MM.1S (cell line): ENCODE measurements around the gene TCF3.
"Not testable (repeated sequence)": the region's sequence is repeated elsewhere in the genome, so short reads cannot be mapped to it uniquely, and the experiment has no call there.

ENCODE experiments used
- DNase-seq: peaks from one replicate; pipeline ENCODE4 v3.0.0-alpha.2; 2015
- H2AFZ ChIP-seq: fragments of 300-600 bp; sonication (generic); 2 replicates; pipeline ENCODE4 v1.6.0; 2016; ENCODE audit warnings: antibody characterized with exemption, low read length
- H3F3A ChIP-seq: fragments of 300-600 bp; sonication (generic); 2 replicates; pipeline ENCODE4 v1.6.1; 2016; ENCODE audit warnings: mild to moderate bottlenecking, antibody characterized with exemption, low read length, moderate library complexity, mixed read lengths; ENCODE audit not compliant: insufficient read depth
- H3K27ac ChIP-seq: fragments of 300-600 bp; sonication (generic); 2 replicates; pipeline ENCODE4 v1.5.1; 2016; ENCODE audit warnings: mild to moderate bottlenecking, low read length
- H3K27me3 ChIP-seq: fragments of 300-600 bp; sonication (generic); replicated peaks from 2 replicates; pipeline ENCODE4 v1.6.0; 2016; ENCODE audit warnings: low read length; ENCODE audit not compliant: insufficient read depth
- H3K36me3 ChIP-seq: fragments of 300-600 bp; sonication (generic); replicated peaks from 2 replicates; pipeline ENCODE4 v1.6.1; 2016; ENCODE audit warnings: mild to moderate bottlenecking, low read length, mixed read lengths; ENCODE audit not compliant: insufficient read depth
- H3K4me1 ChIP-seq: fragments of 300-600 bp; sonication (generic); 2 replicates; pipeline ENCODE4 v1.6.1; 2016; ENCODE audit warnings: low read length, mixed read lengths
- H3K4me2 ChIP-seq: fragments of 300-600 bp; sonication (generic); 2 replicates; pipeline ENCODE4 v1.6.0; 2016; ENCODE audit warnings: low read depth, low read length
- H3K4me3 ChIP-seq: fragments of 300-600 bp; sonication (generic); 2 replicates; pipeline ENCODE4 v1.5.1; 2016; ENCODE audit warnings: low read length, mixed read lengths
- H3K79me2 ChIP-seq: fragments of 300-600 bp; sonication (generic); 2 replicates; pipeline ENCODE4 v1.6.1; 2016; ENCODE audit warnings: mixed run types, low read length, mixed read lengths
- H3K9ac ChIP-seq: fragments of 300-600 bp; sonication (generic); 2 replicates; pipeline ENCODE4 v1.6.1; 2016; ENCODE audit warnings: low read length, mixed read lengths
- H3K9me2 ChIP-seq: fragments of 300-600 bp; sonication (generic); replicated peaks from 2 replicates; pipeline ENCODE4 v1.6.1; 2016; ENCODE audit warnings: mild to moderate bottlenecking, low read length, mixed read lengths; ENCODE audit not compliant: insufficient read depth
- H3K9me3 ChIP-seq: fragments of 300-600 bp; sonication (generic); replicated peaks from 2 replicates; pipeline ENCODE4 v1.6.1; 2016; ENCODE audit warnings: mild to moderate bottlenecking, low read length, mixed read lengths; ENCODE audit not compliant: insufficient read depth
- H4K20me1 ChIP-seq: fragments of 300-600 bp; sonication (generic); 2 replicates; pipeline ENCODE4 v1.6.1; 2016; ENCODE audit warnings: mild to moderate bottlenecking, low read length, moderate library complexity, mixed read lengths; ENCODE audit not compliant: insufficient read depth
- EZH2 ChIP-seq: fragments of 300-600 bp; sonication (generic); optimal IDR thresholded peaks from 2 replicates; pipeline ENCODE3; 2017; ENCODE audit warnings: low read depth, mild to moderate bottlenecking, antibody characterized with exemption, low read length, mixed read lengths
- EZH2phosphoT487 ChIP-seq: fragments of 300-600 bp; sonication (generic); IDR thresholded peaks from 2 replicates; pipeline ENCODE4 v1.6.1; 2018; ENCODE audit warnings: antibody characterized with exemption, low read length
- TF ChIP-seq, protein P1 (sequence below): fragments of 300-600 bp; sonication (generic); IDR thresholded peaks from 2 replicates; pipeline ENCODE4 v1.5.1; 2016; ENCODE audit warnings: antibody characterized with exemption, low read length, mixed read lengths

Gene TCF3

DNA sequence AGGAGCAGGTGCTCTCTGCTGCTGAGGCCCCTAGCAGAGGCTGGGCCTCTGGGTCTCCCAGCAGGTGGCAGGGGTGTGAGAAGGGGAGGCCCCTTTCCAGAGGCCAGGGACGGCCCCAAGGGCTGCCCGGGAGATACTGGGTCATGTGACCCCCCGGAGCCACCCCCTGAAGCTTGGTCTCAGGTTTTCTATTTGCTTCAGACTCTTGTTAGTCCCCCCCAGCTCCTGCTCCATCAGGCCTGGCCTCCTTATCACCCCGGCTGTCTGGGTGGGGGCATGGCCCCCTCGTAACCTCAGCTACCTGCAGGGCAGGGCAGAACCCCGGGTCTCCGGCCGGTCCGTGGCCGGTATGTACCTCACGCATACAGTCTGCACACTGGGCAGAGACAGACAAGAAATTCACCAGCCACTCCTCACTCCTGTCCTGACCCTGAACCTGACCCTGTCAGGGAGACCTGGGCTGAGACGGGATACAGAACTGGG lies 13.2 kb upstream of the TCF3 start:
- Histone ChIP-seq H3F3A (peaks cover 26% of the 10 kb centered on the region), H3K79me2 (no peaks in the 10 kb centered on the region), H2AFZ (peak overlapping the region; percentile 71), H3K27me3 (no peaks in the 10 kb centered on the region), H3K9me3 (no peaks in the 10 kb centered on the region), H3K4me1 (peaks cover 15% of the 10 kb centered on the region), H4K20me1 (no peaks in the 10 kb centered on the region), H3K36me3 (no peaks in the 10 kb centered on the region), H3K4me3 (no peak overlapping the region), H3K27ac (peak overlapping the region; percentile 47; the same call in 1 of the 2 replicates), H3K4me2 (peak overlapping the region; percentile 38), H3K9me2 (no peaks in the 10 kb centered on the region), H3K9ac (no peak overlapping the region)
- DNase-seq, result peak; percentile 68
- TF ChIP-seq, protein P1, sequence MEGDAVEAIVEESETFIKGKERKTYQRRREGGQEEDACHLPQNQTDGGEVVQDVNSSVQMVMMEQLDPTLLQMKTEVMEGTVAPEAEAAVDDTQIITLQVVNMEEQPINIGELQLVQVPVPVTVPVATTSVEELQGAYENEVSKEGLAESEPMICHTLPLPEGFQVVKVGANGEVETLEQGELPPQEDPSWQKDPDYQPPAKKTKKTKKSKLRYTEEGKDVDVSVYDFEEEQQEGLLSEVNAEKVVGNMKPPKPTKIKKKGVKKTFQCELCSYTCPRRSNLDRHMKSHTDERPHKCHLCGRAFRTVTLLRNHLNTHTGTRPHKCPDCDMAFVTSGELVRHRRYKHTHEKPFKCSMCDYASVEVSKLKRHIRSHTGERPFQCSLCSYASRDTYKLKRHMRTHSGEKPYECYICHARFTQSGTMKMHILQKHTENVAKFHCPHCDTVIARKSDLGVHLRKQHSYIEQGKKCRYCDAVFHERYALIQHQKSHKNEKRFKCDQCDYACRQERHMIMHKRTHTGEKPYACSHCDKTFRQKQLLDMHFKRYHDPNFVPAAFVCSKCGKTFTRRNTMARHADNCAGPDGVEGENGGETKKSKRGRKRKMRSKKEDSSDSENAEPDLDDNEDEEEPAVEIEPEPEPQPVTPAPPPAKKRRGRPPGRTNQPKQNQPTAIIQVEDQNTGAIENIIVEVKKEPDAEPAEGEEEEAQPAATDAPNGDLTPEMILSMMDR, result no peak
- TF ChIP-seq EZH2phosphoT487 (no peak), EZH2 (no peak)

DNA sequence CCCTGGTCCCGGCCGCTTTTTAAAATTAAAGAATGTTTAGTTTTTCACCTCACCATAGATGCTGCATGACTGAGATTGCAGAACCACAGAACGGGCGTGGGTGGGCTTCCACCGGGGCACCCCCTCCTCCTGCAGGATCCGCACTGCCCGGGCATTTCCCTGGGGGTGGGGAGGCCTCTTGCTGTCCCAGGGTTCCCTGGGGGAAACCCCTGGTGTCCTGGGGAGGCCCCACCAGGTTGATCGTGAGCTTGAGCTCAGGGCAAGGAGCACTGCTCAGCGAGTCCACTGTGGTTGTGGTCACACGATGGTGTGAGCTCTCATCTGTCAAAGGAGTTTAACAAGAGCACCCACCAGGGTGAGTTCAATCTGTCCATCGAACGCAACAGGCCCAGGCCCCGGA lies 11.4 kb upstream of the TCF3 start:
- Histone ChIP-seq H4K20me1 (no peaks in the 10 kb centered on the region), H3K4me3 (no peak overlapping the region), H3K79me2 (no peaks in the 10 kb centered on the region), H3K27me3 (no peaks in the 10 kb centered on the region), H3K4me1 (peaks cover 19% of the 10 kb centered on the region), H2AFZ (no peak overlapping the region), H3F3A (peaks cover 31% of the 10 kb centered on the region), H3K9ac (no peak overlapping the region), H3K27ac (no peak overlapping the region), H3K9me2 (no peaks in the 10 kb centered on the region), H3K36me3 (no peaks in the 10 kb centered on the region), H3K9me3 (no peaks in the 10 kb centered on the region), H3K4me2 (no peak overlapping the region)
- TF ChIP-seq EZH2phosphoT487 (no peak), EZH2 (no peak)
- TF ChIP-seq, protein P1, result no peak
- no peak for DNase-seq

DNA sequence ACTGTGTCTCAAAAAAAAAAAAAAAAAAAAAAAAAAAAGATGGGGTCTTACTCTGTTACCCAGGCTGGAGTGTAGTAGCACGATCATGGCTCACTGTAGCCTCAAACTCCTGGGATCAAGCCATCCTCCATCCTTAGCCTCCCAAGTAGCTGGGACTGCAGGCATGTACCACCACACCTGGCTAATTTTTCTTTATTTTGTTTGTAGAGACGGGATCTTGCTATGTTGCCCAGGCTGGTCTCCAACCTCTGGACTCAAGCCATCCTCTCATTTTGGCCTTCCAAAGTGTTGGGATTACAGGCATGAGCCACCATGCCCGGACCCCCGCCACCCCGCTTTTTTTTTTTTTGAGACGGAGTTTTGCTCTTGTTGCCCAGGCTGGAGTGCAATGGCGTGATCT lies 10.8 kb upstream of the TCF3 start:
- not testable (repeated sequence) for H3K36me3 ChIP-seq, H3K9ac ChIP-seq, H2AFZ ChIP-seq, H3K27ac ChIP-seq, H3K9me3 ChIP-seq, H3K27me3 ChIP-seq, H3K79me2 ChIP-seq, DNase-seq, H3K4me2 ChIP-seq, H3K9me2 ChIP-seq, H3K4me3 ChIP-seq, H4K20me1 ChIP-seq
- Histone ChIP-seq H3K4me1 (peaks cover 19% of the 10 kb centered on the region), H3F3A (peaks cover 24% of the 10 kb centered on the region)

DNA sequence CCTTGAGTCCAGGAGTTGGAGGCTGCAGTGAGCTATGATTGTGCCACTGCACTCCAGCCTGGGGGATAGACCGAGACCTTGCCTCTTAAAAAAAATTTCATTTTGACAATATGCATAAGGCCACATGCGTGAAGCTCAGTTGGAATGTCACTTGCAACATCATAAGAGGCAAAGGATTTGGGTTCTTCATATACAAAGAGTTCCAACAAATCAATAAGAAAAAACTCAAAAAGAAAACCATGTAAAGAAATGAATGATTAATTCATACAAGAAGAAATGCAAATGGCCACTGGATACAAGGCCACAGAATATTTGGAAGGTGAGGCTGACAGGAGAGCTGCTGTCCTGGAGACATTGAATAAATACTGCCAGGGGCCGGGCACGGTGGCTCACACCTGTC lies 9.6 kb upstream of the TCF3 start:
- Histone ChIP-seq H3K9me3 (no peaks in the 10 kb centered on the region), H3K9me2 (no peaks in the 10 kb centered on the region), H3K4me2 (no peak overlapping the region), H2AFZ (no peak overlapping the region), H3F3A (peaks cover 16% of the 10 kb centered on the region), H4K20me1 (no peaks in the 10 kb centered on the region), H3K4me1 (peaks cover 14% of the 10 kb centered on the region), H3K79me2 (no peaks in the 10 kb centered on the region), H3K9ac (no peak overlapping the region), H3K27me3 (no peaks in the 10 kb centered on the region), H3K36me3 (no peaks in the 10 kb centered on the region), H3K27ac (no peak overlapping the region), H3K4me3 (no peak overlapping the region)
- no peak for TF ChIP-seq EZH2phosphoT487
- TF ChIP-seq EZH2, result no peak
- TF ChIP-seq, protein P1, result no peak
- DNase-seq, result no peak
